ENCODE data around the gene BCAP31.
"Not testable (repeated sequence)": the region's sequence is repeated elsewhere in the genome, so short reads cannot be mapped to it uniquely, and the experiment has no call there.

The BCAP31 gene

DNA sequence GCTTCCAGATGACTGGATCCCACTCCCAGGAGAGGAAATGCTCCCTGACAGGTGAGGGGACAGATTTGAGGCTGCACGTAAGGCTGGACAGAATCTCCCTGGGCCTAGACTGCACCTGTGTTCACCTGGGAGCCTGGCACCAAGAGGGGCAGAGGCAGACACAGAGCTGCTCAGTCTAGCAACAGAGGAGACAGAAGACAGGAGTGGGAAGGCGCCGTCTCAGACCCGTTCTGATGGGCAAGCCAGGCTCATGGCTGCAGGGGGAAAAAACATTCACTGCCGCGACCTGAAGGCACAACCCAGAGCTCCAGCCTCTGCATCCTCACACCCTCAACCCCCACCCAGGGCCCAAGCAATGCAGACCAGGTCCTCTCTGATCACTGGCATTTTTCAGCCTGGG, 16.8 kb downstream of the BCAP31 start:
- DNase-seq: no peak

DNA sequence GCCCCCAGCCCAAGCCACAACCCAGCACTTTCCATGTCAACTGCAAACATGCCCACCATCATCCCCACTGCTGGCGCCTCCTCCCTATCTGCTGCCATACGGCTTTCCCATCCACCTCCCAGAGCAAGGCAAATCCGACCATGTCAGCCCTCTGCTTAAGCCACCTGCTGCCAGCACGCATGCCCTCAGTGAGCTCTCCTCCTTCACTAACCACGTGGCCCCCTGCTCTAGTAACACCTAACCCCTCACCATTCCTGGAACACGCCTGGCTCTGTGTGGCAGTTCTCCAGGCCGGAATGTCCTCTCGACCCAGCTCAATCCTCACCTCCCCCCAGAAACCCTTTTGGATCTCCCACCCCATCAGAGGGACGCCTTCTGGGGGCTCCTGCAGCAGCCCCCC, 17.4 kb downstream of the BCAP31 start:
- no peak for DNase-seq

DNA sequence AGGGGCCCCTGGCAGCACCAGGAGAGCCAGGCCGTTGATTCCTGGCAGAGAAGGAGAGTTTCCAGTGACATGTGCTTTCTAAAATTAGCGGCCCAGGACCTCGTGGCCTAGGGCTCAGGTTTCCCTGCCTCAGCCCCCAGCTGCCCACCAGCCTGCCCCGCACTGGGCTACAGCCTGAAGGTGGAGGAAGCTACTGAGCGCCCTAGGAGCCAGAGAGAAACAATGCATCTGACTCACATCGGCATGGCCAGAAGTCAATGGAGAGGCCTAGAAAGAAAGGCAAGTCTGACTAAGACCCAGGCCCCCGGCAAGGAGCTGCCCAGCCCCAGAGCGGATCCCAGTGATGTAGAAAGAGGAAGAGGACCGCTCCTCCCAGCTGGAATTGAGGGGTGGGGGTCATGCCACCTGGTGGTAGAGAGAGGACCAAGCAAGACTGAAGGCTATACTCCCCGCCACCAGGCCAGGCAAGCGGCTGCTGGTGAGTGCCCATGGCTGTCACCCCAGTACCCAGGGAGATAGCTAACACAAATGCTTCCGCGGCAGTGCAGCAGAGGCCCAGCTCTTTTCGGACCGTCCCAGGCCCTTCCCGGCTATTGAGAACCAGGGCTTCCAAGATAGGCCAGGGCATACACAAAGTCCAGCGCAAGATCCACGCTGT, 18.7 kb downstream of the BCAP31 start:
- not testable (repeated sequence) for DNase-seq

DNA sequence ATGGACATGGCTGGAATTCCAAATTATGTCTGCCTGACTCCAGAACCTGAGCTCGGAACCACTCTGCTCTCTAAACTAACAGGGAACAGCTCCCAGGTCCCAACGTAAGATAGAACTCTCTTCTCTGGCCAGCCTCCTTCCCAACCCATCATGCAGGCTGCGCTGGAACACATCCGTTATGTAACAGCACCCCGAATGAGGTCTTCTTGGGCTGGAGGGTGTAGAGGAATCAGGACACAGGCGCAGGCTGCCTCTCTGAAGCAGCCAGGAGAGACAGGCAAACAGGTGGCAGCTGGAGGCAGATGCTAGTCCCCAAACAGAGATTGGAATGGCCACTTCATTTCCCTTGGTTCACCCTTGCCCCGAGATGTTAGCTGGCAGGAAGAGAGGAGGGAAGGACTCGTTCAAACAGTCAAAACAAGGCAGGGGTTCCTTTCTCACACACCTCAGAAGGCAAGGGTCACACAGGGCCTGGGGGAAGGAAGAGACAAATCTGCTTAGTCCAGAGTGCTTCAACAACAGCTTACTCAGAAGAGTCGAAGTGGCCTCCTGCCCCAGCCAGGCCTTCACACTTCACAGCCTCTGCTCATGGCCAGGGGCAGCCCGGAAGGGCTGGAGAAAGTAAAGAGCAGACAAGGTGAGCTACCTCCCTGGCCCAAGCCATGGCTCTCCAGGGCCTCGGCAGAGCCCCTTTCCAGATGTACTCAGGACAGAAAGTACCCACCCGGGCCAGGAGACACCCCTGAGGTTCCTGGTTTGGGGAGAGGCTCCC, 19.4 kb downstream of the BCAP31 start:
- not testable (repeated sequence) for DNase-seq

DNA sequence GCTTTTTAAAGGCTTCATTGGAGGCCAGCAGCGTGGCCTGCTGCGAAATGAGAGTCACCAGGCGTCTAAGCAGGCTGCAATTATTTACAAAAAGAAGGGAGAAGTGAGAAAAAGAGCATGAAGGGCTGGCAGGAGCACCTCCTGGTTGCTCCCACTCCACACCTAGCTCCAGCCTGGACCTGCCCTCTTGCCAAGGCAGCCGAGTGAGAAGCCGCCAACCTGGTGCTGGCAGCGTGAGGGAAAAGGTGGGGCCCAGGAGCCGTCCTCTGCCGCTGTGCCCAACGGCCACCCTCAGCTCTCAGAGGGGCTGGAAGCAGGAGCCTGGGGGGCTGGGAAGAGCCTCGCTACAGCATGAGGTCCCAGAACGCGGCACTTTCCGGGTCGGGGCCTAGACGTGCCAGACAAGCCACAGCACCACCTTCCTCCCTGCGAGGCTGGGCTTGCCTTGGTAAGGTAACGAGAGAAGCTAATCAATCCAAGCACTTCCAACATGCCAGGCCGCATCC, 20.1 kb downstream of the BCAP31 start:
- DNase-seq: no peak

DNA sequence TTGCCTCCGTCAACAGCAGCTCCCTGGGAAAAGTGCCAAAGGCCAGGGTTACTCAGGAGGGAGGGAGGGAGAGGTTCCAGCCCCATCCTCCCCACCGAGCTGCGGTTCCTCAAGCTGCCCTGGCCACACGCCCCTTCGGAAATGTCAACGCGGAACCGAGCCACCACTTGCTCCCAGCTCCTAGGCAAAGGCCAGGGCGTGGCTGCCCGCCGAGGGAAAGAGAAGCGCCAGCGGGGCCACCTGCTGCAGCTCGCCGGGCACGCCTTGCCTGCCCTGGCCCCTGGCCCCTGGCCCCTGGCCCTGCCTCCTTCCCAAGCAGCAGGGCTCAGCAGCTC, 21.2 kb downstream of the BCAP31 start:
- DNase-seq: no peak

DNA sequence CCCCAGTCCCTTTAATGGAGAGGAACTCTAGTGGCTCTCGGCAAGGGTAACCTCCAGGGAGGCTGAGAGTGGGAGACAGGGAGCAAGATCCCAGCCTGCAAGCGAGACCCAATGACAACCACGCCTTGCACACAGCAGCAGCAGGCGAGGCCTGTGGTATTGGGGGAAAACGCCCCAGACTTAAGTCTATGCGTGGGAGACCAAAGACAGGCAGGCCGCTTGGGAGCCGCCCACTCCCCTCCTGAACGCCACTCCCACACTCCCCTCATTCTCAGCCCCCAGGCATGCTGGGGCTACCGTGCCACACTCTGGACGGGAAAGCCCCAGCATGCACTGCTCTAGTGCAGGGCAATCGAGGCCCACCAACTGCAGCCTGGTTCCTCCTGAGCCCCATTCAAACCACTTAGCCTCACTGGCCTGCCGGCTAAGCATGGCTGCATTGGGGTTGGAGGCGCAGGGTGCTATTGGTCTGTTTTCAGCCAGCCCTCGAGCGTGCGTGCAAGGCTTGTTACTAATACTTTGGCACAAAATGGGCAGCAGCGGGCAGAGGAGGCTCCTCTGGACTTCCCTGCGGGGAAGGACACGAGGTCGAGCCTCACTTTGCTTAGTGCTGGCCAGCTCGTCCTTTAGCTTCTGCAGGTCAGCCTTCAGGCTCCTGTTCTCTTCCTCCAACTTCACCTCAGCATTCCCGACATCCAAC, 21.7 kb downstream of the BCAP31 start:
- no peak for DNase-seq

DNA sequence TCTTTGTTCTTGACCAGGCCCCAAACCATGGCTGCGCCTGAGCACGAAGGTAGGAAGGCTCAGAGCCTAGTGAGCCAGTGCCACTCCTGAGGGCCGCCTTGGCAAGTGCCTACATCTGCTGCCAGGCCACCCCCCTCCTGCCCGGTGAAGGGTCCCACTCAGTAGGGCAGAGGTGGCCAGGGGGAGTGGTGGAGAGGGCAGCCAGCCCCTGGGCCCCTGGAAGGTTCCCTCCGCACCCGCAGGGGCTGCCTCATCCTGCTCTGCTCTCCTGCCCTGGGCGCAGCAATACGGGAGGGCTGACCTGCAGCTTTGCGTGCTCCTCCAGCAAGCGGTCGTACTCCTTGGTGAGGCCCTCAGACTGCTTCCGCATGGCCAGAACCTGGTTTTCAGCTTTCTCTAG, 22.5 kb downstream of the BCAP31 start:
- no peak for DNase-seq

DNA sequence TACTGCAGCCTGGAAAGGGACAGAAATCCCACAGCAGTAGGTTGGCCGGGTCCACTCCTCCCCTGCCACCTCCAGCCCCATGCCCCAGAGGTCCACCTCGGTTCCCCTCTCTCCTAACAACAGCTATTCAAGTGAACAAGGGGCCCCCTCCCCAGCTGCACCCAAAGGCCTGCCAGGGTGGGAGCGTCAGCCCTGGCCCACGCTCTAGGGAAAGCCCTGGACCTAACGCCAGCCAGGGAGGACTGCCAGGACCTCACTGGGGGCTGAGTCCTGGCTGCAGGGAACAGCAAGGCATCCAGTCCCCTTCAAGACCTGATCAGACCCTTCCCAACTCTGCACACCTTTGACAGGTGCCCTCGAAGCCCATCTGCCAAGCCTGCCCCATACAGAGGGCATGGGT, 23.2 kb downstream of the BCAP31 start:
- DNase-seq: no peak

DNA sequence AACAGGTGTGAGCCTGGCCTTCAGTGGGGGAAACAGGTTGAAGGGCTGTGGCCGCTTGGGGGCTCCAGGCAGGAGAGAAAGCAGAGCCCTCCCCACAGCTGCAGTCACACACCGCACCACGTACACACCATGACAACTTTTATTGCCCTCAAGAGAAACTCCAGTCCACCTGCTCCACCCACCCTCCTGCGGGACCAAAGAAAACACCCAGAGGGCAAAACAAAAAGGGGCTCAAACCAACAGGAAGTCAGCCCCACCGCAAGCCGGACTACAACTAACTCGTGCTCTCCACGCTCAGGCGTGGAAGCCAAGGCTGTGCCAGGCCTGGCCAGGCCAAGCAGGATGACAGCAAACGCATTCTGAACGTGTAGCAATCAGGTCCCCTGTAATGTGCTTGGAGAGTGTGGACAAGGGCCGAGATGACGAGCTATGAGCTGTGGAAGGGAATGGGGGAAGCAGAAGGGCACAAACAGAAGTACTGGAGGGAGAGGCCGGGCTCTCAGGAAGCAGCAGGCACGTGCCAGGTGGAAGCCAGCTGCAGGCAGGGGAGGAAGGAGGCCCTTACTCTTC, 23.7 kb downstream of the BCAP31 start:
- no peak for DNase-seq

DNA sequence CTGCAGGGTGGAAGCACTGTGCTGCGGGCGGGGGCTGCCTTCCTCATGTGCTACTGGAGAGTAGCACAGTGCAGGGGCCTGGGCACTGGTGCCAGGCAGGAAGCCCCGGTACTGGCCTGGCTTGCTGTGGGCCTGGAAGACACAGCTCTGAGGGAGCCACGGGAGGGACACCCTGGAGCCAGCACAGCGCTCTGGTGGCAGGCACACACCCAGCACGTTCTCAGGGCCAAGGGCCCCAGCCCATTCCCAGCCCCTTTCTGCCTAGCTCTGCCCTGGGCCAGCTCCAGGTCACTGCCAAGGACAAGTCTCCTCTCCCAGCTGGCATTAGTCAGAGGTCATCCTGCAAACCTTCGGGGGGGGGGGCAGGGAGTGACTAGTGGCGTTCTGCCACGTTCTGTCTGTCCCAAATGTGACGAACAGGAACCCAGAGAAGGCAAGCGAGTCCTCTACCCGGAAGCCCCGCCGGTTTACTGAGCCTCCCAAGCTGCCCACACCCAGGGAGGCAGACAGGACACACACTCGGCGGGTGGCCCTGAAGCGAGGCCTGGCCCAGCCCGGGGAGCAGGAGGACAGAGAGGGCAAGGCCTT, 24.3 kb downstream of the BCAP31 start:
- DNase-seq: not testable (repeated sequence)

DNA sequence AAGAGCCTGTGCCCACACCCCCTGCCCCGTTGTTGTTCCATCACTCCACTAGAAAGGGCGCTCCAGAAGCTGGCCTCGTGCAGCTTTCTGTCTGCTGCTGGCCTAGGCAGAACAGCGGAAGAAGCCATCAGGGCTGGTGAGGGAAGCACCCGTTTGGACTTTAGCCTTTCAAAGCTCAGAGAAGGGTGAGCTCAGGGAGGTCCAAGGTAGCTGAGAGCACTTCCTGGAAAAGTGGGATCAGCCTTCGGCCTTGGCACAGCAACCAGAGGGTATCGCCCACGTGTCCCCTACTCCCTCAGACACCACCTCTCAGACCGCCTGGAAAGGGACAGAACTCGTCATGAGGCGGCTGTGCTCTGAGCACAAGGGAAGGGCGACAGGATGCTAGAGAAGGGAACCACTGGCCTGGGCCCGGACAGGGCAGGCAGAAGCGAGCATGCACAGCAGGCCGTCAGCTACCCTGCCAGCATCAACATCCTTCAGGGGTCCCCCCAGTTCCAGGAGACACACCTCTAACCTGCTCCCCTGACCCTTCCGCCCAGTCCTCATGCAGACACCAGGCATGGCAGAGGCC, 24.9 kb downstream of the BCAP31 start:
- DNase-seq: not testable (repeated sequence)

DNA sequence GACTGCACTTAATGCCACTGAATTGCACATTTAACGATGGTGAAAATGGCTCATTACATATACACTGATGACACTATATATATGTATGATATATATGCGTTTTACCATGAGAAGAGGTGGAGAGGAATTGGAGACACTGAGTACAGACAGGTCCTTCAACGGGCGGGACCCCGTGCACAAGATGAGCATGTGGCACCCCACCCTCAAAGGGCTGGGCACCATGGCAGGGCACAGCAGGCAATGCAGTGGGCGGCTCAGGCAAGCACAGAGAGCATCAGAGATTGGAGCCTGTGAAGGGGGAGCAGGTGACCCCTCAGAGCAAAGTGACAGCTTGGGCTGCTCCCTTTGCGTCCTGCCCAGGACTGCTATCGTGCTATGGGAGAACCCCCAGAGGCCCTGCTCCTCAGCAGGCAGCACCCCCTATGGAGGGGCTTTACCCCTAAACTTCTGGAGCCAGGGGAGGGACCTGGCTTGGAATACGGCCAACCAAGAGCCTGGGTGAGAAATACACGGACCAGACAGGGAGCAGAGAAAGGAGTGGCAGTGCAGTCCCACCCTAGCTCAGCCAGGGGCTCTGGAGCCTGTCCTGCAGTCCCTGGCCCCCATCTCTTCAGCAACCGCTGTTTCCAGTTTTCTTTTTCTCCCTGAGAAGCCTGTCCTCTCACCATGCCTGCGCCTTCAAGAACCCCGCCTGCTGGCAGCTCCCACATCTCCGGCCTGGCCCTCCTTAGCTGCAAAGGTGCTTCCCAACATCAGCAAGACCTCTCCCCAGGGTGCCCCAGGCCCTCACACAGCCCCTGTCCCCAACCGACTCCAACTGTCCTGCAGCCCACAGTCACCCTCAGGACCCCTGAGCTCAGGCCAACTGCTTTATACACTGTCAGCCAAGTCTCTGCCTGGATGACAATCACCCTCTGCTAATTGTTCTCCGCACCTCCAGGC, 26.0 kb downstream of the BCAP31 start:
- no peak for DNase-seq

DNA sequence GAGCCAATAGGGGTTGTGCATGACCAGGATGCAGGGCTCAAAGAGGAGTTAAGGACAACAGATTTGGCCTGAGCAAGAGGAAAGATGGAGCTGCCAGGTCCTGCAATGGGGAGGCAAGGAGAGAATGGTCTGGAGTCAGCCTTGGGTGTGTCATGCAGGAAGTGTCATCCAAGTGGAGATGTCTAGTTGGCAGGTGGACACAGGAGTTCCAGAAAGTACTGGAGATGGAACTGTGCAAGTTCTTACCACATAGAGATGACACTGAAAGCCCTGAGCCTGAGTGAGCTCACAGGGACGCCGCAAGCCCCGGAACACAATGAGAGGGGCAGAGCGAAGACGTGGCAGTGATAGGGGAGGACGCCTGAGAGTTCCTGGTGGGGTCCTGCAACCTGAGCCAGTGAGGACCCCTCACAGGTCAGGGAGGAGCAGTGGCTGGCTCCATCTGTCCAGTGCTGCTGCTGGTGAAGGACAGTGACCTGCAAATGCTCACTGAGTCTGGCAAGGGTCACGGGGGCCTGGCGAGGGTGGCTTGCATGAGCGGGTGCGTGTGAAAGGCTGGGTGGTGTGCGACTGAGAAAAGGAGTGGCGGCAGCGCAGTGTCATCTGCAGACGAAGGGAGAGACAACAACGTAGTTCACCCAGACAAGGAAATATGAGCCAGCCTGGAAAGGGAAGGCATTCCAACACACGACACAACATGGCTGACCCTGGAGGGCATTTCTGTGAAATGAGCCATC, 27.0 kb downstream of the BCAP31 start:
- not testable (repeated sequence) for DNase-seq

DNA sequence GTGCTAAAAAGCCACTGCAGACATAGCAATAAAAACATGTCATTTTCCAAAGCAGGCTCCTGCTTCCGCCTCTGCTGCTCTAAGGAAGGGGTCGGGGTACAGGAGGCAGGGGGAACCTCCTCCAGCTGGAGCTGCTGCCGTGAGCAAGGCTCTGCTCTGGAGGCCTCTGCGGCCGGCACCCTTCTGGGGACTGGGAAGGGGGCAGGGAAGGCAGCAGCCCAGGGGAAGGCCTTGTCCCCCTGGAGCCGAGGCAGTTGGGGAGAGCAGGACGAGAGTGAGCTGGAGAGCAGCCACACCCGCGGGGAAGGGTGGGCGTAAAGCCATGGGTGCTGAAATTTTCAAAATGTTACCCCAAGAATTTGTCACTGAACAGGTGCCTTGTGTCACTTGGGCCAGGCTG, 27.6 kb downstream of the BCAP31 start:
- DNase-seq: not testable (repeated sequence)

DNA sequence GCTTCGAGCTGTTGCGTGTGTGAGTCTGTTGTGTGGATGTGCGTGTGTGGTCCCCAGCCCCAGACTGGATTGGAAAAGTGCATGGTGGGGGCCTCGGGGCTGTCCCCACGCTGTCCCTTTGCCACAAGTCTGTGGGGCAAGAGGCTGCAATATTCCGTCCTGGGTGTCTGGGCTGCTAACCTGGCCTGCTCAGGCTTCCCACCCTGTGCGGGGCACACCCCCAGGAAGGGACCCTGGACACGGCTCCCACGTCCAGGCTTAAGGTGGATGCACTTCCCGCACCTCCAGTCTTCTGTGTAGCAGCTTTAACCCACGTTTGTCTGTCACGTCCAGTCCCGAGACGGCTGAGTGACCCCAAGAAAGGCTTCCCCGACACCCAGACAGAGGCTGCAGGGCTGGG, 28.1 kb downstream of the BCAP31 start:
- DNase-seq: no peak

DNA sequence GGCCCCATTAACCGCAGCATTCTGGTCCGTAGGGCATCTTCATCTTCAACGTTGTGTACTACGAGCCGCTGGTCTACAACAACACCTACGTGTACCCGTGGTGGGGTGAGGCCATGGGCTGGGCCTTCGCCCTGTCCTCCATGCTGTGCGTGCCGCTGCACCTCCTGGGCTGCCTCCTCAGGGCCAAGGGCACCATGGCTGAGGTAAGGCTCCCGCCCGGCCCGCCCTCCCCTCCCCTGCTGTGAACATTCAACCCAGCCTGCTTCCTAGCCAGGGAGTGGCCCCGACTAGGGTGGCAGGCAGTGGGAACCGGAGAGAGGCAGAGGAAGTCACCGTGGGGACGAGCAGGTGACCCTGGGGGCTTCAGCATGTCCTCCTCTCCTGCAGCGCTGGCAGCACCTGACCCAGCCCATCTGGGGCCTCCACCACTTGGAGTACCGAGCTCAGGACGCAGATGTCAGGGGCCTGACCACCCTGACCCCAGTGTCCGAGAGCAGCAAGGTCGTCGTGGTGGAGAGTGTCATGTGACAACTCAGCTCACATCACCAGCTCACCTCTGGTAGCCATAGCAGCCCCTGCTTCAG, 29.4 kb downstream of the BCAP31 start:
- DNase-seq: no peak

DNA sequence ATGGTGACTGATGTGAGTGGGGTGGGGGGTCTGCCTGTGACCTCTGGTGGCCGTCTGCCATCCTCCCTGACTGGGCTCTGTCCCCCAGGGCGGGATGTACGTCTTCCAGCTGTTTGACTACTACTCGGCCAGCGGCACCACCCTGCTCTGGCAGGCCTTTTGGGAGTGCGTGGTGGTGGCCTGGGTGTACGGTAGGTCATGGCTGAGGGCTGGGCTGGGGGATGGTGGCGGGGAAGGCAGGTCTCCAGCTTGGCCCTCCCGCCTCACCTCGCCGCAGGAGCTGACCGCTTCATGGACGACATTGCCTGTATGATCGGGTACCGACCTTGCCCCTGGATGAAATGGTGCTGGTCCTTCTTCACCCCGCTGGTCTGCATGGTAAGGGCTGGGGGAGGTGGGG, 29.9 kb downstream of the BCAP31 start:
- DNase-seq: not testable (repeated sequence)

DNA sequence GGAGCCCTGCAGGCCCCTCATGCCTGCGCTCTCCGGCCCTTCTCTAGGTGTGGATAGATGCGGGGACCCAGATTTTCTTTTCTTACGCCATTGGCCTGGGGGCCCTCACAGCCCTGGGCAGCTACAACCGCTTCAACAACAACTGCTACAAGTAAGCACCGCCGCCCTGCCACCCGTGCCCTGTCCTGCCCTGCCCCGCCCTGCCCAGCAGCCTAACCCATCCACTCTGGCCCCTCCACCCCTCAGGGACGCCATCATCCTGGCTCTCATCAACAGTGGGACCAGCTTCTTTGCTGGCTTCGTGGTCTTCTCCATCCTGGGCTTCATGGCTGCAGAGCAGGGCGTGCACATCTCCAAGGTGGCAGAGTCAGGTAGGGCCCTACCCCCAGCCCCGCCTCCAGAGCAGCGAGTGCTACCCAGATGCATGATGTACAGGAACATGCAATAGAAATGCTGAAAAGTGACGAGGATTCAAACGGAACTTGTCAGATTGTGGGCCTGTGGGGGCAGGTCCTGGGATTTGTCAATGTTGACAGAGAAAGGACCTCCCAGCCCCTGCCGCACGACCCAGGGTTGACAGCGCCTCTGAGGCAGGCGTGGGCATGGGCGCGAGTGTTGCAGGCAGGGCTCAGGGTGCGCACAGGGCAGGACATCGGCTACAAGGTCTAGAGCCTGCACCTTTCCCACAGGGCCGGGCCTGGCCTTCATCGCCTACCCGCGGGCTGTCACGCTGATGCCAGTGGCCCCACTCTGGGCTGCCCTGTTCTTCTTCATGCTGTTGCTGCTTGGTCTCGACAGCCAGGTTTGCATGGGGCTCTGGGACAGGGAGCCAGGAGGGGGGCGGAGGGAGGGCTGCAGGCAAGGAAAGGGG, 30.7 kb downstream of the BCAP31 start:
- no peak for DNase-seq
